GM10266 (cell line): ENCODE data around the gene EP400.

Experiments used
- DNase-seq: peaks from one replicate; pipeline ENCODE4 v3.0.0; 2012; ENCODE audit errors: extremely low spot score
- TF ChIP-seq, protein P1 (sequence below): IDR thresholded peaks from 2 replicates; pipeline ENCODE4 v1.5.1; 2012; ENCODE audit warnings: mild to moderate bottlenecking, low read depth; ENCODE audit not compliant: control insufficient read depth, insufficient read depth; ENCODE audit errors: missing control alignments

Gene EP400

GRCh38 chr12:131989021-131989420 is 39.3 kb downstream of the EP400 start:
- TF ChIP-seq, protein P1, sequence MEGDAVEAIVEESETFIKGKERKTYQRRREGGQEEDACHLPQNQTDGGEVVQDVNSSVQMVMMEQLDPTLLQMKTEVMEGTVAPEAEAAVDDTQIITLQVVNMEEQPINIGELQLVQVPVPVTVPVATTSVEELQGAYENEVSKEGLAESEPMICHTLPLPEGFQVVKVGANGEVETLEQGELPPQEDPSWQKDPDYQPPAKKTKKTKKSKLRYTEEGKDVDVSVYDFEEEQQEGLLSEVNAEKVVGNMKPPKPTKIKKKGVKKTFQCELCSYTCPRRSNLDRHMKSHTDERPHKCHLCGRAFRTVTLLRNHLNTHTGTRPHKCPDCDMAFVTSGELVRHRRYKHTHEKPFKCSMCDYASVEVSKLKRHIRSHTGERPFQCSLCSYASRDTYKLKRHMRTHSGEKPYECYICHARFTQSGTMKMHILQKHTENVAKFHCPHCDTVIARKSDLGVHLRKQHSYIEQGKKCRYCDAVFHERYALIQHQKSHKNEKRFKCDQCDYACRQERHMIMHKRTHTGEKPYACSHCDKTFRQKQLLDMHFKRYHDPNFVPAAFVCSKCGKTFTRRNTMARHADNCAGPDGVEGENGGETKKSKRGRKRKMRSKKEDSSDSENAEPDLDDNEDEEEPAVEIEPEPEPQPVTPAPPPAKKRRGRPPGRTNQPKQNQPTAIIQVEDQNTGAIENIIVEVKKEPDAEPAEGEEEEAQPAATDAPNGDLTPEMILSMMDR = no peak
- DNase-seq = no peak

DNA sequence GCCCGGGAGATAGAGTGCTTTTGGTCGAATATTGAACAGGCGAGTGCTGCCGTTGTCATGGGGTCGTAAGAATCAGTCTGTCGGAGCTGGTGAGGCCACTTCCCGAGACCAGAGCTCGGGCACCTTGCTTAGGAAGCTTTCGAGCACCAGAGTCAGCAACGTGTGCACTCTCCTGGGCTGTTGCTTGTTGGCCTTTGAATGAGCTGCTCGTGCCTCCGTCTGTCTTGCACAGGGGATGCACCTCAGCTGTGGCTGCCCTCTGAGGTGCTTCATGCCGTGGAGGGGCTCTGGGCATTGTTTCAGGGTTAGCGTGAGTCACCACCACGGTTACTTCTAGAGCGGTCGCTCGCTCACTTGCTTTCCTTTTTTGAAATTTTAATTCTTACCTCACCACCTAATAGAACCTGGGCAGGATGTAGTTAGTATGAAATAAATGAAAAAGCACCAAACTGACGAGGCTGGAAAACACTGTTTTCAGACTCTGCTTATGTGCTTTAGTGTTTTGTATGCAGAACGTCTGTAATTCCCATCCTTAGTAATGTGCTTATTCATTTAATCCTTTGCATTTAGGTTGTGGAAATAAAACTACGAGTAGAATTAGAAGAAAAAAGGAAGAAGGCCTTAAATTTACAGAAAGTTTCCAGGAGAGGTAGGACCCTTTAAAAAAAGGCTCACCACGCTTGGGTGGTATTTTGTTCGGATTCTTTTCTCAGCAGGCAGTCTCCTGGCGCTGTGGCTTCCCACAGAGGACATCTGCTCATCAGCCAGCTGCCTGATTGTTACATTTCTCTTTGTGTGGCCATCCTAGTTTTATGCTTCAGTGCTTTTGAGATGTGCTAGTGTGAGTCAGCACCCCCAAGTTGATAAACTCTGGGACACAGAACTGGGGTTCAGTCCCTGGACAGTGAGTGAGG is 40.6 kb downstream of the EP400 start:
- DNase-seq = no peak
- TF ChIP-seq, protein P1 = no peak

DNA sequence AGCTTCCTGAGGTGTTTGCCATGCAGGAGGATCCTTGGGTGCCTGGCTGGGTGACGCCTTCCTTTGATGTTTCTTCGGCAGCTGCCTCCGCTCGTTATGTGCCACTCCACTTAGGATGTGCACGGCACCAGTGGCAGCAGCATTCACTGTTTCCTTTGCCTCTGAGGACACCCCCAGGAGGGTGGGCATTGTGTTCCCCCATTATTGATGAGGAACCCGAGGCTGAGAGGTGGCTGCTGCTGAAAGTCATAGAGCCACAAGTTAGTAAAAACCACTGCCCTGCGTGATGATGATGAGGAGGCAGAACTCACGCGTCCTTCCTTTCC is 41.2 kb downstream of the EP400 start:
- TF ChIP-seq, protein P1 = no peak
- no peak for DNase-seq

- no peak for DNase-seq
- TF ChIP-seq, protein P1 = no peak
These were observed 42.2 kb downstream of the EP400 start for GRCh38 chr12:131991816-131992430.

- peak; percentile 55 for DNase-seq
- TF ChIP-seq, protein P1 = no peak
These were observed 44.8 kb downstream of the EP400 start for GRCh38 chr12:131994589-131994988.

GRCh38 chr12:132000286-132000872 is 50.6 kb downstream of the EP400 start:
- TF ChIP-seq, protein P1 = no peak
- DNase-seq = no peak

DNA sequence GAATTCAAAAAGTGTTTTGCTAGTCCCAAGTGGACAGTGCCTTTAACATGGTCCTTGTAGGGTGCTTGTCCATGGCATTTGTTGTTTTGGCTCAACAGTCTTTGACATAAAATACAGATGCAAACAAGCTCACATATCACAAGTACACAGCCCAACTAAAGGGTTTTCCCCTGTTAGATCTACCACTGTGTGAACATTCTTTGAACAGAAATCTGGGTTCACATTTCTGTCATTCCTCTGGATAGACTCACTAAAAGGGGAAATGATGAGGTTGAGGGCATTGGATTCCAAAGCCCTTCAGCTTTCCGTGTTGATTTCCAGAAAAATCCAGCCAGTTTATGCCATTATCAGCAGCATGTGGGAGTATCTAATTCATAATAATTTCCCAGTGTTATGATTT is 54.1 kb downstream of the EP400 start:
- DNase-seq = no peak
- TF ChIP-seq, protein P1 = no peak
